G401 (cell line): Measurements from ENCODE around the gene PPA1. TPM values are rescaled to one million over a fixed set of nuclear protein-coding genes. Genes with fewer than 3 reads are reported as not detected.
"Not testable (repeated sequence)": the region's sequence is repeated elsewhere in the genome, so short reads cannot be mapped to it uniquely, and the experiment has no call there.

Source experiments
- DNase-seq: peaks from one replicate; pipeline ENCODE4 v3.0.0-alpha.2; 2015; ENCODE audit warnings: low spot score
- in situ Hi-C: cut with HindIII; loops from 2 replicates; pipeline ENCODE4 v1.10.0; 2016; ENCODE audit warnings: low sequenced_read_pairs, mixed read lengths
- total RNA-seq: library from RNA; depleted of rRNA; stranded (reverse); fragments of >200 nt; shearing (Covaris generic); gene quantifications from 2 replicates; pipeline ENCODE4 v1.2.3, GENCODE V29; 2014

Gene PPA1
- total RNA-seq, 1 experiment from 2014 or later, result 317 TPM

DNA sequence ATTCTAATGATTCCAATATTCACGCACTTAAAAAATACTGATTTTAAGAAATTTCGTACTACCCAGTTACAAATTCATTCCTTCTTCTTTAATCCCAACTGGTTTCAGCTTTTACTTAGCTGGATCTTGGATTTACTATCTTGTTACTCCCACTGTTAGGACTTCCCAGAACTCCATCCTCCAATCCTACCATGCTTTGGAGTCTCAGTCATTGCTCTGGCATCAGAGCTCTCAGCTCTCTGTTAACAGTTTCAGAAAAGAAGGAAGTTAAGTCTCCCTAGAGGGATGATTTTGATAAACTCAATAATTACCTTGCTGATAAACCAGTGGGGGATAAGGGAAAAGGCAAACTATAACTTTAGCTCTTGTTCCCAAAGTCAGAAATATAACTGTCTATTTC lies 9.5 kb downstream of the PPA1 start:
- in situ Hi-C loops, result no loop called here
- DNase-seq, result no peak

DNA sequence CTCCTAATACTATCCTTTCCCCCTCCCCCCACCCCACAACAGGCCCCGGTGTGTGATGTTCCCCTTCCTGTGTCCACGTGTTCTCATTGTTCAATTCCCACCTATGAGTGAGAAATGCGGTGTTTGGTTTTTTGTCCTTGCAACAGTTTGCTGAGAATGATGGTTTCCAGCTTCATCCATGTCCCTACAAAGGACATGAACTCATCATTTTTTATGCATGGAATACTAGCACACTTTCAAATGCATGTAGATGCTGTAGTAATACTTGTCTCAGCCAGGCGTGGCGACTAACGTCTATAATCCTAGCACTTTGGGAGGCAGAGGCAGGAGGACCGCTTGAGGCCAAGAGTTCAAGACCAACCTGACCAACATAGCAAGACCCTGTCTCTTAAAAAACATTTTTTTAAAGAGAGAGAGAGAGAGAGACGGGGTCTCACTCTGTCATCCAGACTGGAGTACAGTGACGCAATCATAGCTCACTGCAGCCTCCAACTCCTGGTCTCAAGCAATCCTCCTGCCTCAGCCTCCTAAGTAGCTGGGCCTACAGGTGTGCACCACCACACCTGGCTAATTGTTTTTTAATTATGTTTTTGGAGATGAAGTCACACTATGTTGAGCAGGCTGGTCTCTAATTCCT lies 10.3 kb downstream of the PPA1 start:
- in situ Hi-C loops, DNase-seq: not testable (repeated sequence)

DNA sequence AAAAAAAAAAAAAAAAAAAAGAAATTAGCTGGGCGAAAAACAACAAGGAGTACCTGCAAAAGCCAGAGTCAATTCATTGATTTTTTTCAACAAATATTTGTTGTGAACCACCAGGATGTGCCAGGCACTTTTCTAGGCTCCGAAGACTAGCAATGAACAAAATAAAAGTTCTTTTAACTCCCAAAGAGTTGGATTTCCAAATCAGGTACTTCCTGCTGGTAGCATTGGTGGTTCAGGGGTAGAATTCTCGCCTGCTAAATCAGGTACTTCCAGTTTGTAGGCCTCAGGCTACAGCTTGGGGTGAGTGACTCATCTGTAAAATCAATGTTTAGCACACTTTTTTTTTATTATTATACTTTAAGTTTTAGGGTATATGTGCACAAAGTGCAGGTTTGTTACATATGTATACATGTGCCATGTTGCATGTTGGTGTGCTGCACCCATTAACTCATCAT lies 10.9 kb downstream of the PPA1 start:
- in situ Hi-C loops, result no loop called here
- DNase-seq, result no peak

DNA sequence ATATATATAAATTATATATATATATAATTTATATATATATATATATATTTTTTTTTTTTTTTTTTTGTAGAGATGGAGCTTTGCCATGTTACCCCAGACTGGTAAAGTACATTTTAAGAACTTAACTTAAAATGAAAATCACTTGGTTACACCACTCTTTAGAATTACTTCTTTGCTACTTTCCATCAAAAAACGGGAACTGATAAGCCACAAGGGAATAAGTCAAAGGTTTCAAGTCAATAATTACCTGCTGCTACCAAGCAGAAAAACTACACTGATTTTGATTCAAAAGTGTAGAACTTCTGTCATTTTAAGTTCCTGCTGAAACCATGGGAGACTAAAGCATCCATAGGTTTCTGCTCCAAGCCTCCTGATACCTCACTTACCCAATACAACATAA lies 12.2 kb downstream of the PPA1 start:
- in situ Hi-C loops, result no loop called here
- DNase-seq, result no peak

GRCh38 chr10:70212879-70213278 lies 20.4 kb downstream of the PPA1 start:
- no peak for DNase-seq
- in situ Hi-C loops, result no loop called here

DNA sequence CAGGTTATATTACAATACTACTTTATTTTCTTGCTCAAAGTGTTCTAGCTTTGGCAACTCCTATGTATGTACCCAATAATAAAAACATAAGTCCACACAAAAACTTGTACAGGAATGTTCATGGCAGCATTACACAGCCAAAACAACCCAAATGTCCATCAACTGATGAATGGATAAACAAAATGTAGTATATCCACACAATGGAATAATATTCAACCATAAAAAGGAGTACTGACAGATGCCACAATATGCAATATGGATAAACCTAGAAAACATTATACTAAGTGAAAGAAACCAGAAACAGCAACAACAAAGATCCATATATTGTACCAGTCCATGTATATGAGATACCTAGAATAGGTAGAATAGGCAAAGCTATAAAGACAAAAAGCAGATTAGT lies 21.0 kb downstream of the PPA1 start:
- no peak for DNase-seq
- in situ Hi-C loops, result no loop called here

- DNase-seq, result no peak
- in situ Hi-C loops, result no loop called here
Measured at GRCh38 chr10:70206762-70207161, 26.5 kb downstream of the PPA1 start.

DNA sequence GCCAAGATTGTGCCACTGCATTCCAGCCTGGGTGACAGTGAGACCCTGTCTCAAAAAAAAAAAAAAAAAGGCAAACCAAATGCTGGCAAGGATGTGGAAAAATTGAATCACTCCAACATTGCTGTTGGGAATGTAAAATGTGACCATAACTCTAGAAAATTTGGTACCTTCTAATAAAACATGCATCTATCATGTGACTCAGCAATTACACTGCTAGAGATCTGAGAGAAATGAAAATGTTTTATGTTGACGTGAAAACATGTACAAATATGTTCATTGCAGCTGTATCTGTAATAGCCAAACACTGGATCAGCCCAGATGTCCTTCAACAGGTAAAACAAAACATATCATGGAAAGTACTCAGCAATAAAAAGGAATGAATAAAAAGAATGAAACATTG lies 32.1 kb downstream of the PPA1 start:
- in situ Hi-C loops, result no loop called here
- no peak for DNase-seq

DNA sequence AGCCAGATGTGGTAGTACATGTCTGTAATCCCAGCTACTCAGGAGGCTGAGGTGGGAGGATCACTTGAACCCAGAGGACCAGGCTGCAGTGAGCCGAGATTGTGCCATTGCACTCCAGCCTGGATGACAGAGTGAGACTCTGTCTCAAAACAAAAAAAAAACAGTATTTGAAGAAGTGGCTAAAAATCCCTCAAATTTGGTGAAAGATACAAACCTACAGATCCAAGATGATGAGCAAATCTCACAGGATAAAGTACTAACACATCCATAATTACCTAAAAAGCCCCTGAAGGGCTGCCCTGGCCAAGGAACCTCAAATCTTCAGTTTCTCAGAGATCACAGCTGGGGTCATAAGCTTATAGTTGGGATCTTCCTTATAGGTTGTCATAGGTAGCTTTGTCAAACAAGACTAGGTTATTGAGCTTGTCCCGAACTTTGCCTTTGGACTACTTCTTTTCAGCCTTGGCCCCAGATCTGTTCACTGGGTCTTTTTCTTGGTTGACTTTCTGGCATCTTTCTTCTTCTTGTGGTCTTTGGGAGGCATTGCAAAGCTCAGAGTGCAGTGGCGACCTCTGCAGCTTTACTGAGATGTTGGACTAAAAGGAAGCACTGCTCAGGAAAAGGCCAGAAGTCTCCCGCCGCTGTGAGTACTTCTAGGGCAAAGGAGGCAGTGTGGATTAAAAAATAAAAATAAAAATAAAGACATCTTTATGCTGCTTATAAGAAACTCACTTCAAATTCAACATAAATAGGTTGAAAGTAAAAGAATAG lies 34.3 kb downstream of the PPA1 start:
- no peak for DNase-seq
- in situ Hi-C loops, result no loop called here

DNA sequence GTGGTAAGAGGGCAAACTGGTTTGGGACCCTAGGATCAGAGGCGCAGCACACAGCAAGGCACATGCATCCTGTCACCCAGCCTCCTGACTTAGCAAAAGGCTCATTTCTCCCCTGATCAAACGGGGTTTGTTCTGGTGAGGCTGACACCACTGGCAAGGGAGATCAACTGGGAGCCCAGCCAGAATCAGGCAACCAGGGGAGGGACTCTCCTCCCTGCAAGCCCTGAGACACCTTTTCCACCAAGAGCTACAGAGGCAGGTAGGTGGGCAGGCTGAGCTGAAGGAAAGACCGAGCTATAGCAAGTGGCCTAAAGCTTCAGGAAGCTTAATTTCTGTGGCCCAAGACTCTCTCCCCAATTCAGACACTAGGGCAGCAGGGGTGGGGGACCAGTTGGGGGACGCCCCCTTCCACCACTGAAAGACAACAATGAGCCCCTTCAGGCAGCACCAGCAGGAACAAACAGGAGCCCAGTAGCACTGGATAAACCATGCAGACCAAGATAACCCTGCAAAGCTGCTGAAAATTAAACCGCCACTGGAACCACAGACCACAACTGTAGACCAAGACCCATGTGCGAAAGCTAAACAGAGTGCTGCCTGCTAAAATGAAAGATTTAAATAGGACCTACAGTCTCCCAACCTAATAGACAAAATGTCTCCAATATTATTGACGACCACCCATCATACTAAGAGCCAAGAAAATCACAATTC lies 35.8 kb downstream of the PPA1 start:
- in situ Hi-C loops, result no loop called here
- no peak for DNase-seq

- in situ Hi-C loops, result no loop called here
Measured at GRCh38 chr10:70193391-70193844, 39.8 kb downstream of the PPA1 start.

DNA sequence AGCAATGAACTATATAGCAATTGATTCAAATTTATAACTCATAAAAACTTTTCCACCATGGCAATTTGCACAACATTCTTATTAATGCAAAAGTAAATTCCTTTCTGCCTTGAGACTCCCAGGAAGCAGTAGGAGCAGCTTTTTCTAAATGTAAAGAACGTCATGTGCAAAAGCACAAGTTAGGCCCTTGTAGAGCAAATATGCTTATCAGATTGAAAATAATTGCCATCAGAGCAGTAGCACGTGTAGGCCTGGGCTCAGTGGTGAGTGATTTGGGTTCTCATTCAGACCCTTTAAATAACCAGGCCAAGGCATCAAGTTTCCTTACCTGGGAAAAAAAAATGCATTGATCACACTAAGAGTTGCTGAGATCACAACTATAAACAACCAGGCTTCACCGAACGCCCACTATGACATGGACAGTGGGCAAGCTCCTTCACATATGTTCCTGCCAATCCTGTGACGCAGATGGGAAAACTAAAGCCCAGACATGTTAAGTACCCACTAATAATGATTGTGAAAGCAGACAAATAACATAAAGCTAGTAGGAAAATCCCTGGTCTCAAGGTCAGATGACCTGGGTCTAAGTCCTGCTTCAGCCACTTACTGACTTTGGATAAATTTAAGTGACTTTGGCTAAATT lies 40.8 kb downstream of the PPA1 start:
- in situ Hi-C loops, result no loop called here
- DNase-seq, result no peak

More at GRCh38 chr10:70193391-70193844, 39.8 kb downstream of the PPA1 start:
- no peak for DNase-seq

GRCh38 chr10:70191972-70192305 lies 41.3 kb downstream of the PPA1 start:
- DNase-seq, result no peak
- in situ Hi-C loops, result no loop called here

- in situ Hi-C loops, result no loop called here
- DNase-seq, result no peak
Measured at GRCh38 chr10:70191161-70191971, 41.9 kb downstream of the PPA1 start.

DNA sequence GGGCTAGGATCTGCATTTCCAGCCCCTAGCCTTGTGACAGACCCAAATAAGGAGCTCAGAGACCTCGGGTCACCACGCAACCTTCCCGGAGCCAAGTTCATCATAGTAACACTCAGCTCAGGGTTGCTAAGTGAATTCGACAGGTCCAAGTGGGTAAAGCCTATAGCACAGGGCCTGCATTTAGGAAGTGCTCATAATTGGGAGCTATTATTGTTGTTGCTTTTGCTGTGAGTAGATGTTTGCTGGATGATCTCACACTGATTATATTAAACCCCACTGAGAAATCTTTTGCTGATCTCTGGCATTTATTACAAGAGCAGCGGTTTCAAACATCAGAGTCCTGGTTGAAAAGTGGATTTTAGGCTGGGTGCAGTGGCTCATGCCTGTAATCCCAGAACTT lies 42.6 kb downstream of the PPA1 start:
- in situ Hi-C loops, result no loop called here
- DNase-seq, result no peak

DNA sequence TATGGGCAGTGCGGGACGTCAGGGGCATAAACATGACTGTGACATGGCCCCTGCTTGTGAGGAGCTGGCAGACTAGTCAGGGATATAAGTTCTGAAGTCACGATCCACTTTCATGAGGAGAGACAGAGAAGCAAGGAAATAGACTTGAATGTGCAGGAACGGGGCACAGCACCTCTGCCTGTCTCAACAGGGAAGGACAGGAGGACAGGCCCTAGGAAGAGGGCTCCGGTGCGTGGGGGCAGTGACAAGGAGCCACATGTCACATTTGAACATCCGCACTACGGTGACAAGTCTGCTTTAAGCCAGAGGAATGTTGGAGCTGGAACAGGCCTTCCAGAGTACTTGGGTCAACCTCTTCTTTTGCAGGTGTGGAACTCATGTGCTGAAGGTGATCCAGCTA lies 43.1 kb downstream of the PPA1 start:
- DNase-seq, result no peak
- in situ Hi-C loops, result no loop called here

GRCh38 chr10:70188768-70189167 lies 44.5 kb downstream of the PPA1 start:
- DNase-seq, result no peak
- in situ Hi-C loops, result no loop called here

GRCh38 chr10:70186571-70186970 lies 46.7 kb downstream of the PPA1 start:
- no peak for DNase-seq
- in situ Hi-C loops, result no loop called here

DNA sequence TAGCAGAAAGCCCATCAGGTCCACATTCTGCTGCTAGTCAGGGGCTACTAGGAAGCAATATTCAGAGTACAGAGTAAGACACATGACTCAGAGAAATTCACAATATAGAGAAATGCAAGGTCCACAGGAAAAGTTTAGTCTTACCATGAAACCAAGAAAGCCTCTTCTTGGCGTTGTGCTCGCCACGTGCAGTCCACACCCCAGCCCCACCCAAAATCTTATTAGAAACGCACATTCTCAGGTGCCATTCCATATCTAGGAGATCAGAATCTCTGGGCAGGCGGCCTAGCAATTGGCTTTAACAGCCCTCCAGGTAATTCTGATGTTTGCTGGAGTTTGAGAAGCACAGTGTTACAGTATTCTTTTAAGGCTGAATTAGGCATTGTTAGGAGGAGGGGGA lies 47.1 kb downstream of the PPA1 start:
- in situ Hi-C loops, result no loop called here
- no peak for DNase-seq
